Activated CD8-positive, alpha-beta T cell treated with anti-CD3 and anti-CD28 coated beads for 36 hours (primary cell): ENCODE results near the gene SLC7A11. TPM values are rescaled to one million over a fixed set of nuclear protein-coding genes. Genes with fewer than 3 reads are reported as not detected.

Source experiments
- ATAC-seq: fragments of 200-7000 bp; cut with Tn5 transposase; one replicate; pipeline ENCODE4 v1.10.0; 2021; ENCODE audit warnings: mild to moderate bottlenecking, moderate library complexity
- CTCF ChIA-PET: fragments of 350-600 bp; sonication (Branson Sonifier 250); formaldehyde crosslinking; loops from one replicate; lab custom pipeline; 2021; ENCODE audit warnings: antibody characterized with exemption; lab: Charles Lee
- POLR2A ChIA-PET: fragments of 350-600 bp; sonication (Branson Sonifier 250); formaldehyde crosslinking; loops from one replicate; lab custom pipeline; 2021; ENCODE audit warnings: antibody characterized with exemption; lab: Charles Lee
- DNase-seq: peaks from one replicate; pipeline ENCODE4 v3.0.0-alpha.2; 2020
- H3K27ac Mint-ChIP-seq: one replicate; pipeline ENCODE4 v1.8.0; 2021; ENCODE audit warnings: mild to moderate bottlenecking, mixed read lengths
- H3K27me3 Mint-ChIP-seq: one replicate; pipeline ENCODE4 v1.8.0; 2021; ENCODE audit warnings: mixed read lengths
- H3K36me3 Mint-ChIP-seq: one replicate; pipeline ENCODE4 v1.8.0; 2021; ENCODE audit warnings: low read depth, mixed read lengths
- H3K4me1 Mint-ChIP-seq: one replicate; pipeline ENCODE4 v1.8.0; 2021; ENCODE audit warnings: low read depth, mixed read lengths
- H3K4me3 Mint-ChIP-seq: one replicate; pipeline ENCODE4 v1.8.0; 2021; ENCODE audit warnings: mild to moderate bottlenecking, moderate library complexity, mixed read lengths
- H3K9me3 Mint-ChIP-seq: one replicate; pipeline ENCODE4 v1.8.0; 2021; ENCODE audit warnings: mixed read lengths
- intact Hi-C: fragments of 100-400 bp; cut with micrococcal nuclease; formaldehyde crosslinking; loops from one replicate; pipeline ENCODE4 v1.10.0; 2022
- total RNA-seq, 2 experiments: library from RNA; stranded (reverse); gene quantifications; one replicate each; pipeline ENCODE4 v1.2.3, GENCODE V29; 2021
- TF ChIP-seq, protein P1 (sequence below): fragments of 200-600 bp; IDR thresholded peaks from one replicate; pipeline ENCODE4 v1.8.0; 2022; ENCODE audit warnings: antibody characterized with exemption, mild to moderate bottlenecking

SLC7A11 gene
- total RNA-seq, 2 experiments from 2014 or later: 3.7 to 4.5 TPM

DNA sequence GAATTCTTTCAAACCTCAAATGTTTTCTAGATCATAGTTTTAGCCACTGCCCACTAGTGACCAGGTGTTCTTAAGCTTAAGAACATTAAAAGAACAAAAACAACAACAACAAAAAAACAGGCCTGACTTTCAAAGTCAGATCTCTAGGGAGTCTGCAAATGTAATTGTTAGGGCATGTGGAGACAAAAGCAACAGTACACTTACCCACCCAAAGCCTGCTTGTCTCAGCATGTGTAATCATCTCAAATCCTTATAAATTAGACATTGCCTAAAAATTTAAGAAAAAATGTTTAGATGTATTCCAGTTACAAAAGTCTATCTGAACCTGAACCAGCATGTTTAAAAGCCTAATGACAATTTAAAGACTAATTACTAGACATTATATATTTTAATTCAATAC is 79.9 kb downstream of the SLC7A11 start:
- no peak overlapping the region for H3K27ac Mint-ChIP-seq
- no peaks in the 10 kb centered on the region for H3K27me3 Mint-ChIP-seq
- no peaks in the 10 kb centered on the region for H3K9me3 Mint-ChIP-seq
- H3K4me3 Mint-ChIP-seq: no peak overlapping the region
- ATAC-seq (no peak), DNase-seq (no peak)
- intact Hi-C loops: no loop called here
- no peaks in the 10 kb centered on the region for H3K36me3 Mint-ChIP-seq
- H3K4me1 Mint-ChIP-seq: no peaks in the 10 kb centered on the region
- ChIA-PET CTCF (no interaction called here), POLR2A (no interaction called here)
- TF ChIP-seq, protein P1, sequence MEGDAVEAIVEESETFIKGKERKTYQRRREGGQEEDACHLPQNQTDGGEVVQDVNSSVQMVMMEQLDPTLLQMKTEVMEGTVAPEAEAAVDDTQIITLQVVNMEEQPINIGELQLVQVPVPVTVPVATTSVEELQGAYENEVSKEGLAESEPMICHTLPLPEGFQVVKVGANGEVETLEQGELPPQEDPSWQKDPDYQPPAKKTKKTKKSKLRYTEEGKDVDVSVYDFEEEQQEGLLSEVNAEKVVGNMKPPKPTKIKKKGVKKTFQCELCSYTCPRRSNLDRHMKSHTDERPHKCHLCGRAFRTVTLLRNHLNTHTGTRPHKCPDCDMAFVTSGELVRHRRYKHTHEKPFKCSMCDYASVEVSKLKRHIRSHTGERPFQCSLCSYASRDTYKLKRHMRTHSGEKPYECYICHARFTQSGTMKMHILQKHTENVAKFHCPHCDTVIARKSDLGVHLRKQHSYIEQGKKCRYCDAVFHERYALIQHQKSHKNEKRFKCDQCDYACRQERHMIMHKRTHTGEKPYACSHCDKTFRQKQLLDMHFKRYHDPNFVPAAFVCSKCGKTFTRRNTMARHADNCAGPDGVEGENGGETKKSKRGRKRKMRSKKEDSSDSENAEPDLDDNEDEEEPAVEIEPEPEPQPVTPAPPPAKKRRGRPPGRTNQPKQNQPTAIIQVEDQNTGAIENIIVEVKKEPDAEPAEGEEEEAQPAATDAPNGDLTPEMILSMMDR: no peak

DNA sequence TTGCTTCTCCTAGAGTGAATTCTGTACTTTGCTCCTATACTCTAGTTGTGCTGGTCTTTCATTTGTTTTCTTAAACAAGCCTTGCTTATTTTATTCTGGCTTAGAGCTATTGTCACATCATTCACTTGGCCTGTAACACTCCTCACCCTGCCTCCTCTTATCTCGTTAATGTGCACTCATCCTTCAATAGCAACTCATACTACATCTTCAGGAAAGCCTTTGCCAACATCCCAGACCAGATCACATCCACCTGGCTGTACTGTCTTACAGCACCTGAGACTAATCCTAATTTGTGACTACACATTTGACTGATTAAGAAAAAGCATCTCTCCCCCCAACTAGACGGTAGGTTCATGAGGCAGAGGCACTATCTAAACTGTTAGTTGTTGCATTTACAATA is 80.8 kb downstream of the SLC7A11 start:
- Mint-ChIP-seq H3K4me1 (no peaks in the 10 kb centered on the region), H3K27me3 (no peaks in the 10 kb centered on the region), H3K27ac (no peak overlapping the region), H3K36me3 (no peaks in the 10 kb centered on the region), H3K9me3 (no peaks in the 10 kb centered on the region), H3K4me3 (no peak overlapping the region)
- TF ChIP-seq, protein P1: no peak
- ATAC-seq: no peak
- intact Hi-C loops: no loop called here
- no peak for DNase-seq
- CTCF ChIA-PET: no interaction called here
- POLR2A ChIA-PET: no interaction called here

DNA sequence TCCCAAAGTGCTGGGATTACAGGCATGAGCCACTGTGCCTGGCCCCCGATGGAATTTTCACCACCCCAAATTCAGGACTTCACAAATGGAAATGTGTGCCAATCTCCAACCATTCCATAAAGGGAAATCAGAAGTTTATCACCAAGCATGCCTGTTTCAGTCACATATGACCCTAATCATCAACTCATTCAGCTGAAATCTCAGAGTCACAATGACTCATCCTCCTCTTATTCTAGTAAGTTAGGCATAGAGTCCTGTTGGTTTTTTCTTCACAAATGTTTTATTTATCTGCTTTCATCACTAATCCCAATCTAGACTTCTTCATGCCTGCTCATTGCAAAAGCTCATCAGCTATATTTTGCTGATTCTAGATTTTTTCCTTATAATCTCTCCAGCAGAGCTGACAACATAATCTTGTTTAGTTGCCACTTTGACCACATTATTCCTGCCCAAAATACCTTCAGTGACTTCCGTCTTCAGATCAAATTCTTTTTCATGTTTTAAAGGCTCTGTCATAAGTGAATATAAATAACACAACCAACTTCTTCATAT is 83.3 kb downstream of the SLC7A11 start:
- POLR2A ChIA-PET: no interaction called here
- Mint-ChIP-seq H3K4me3 (no peak overlapping the region), H3K27ac (no peak overlapping the region), H3K27me3 (no peaks in the 10 kb centered on the region), H3K9me3 (no peaks in the 10 kb centered on the region), H3K4me1 (no peaks in the 10 kb centered on the region), H3K36me3 (no peaks in the 10 kb centered on the region)
- TF ChIP-seq, protein P1: no peak
- ATAC-seq (no peak), DNase-seq (no peak)
- intact Hi-C loops: no loop called here
- CTCF ChIA-PET: no interaction called here

GRCh38 chr4:138140879-138141278 is 101.3 kb downstream of the SLC7A11 start:
- no peaks in the 10 kb centered on the region for H3K36me3 Mint-ChIP-seq
- intact Hi-C loops: no loop called here
- no peaks in the 10 kb centered on the region for H3K9me3 Mint-ChIP-seq
- H3K27ac Mint-ChIP-seq: no peak overlapping the region
- no peak overlapping the region for H3K4me3 Mint-ChIP-seq
- DNase-seq: no peak
- ChIA-PET CTCF (no interaction called here), POLR2A (no interaction called here)
- ATAC-seq: no peak
- H3K4me1 Mint-ChIP-seq: no peaks in the 10 kb centered on the region
- TF ChIP-seq, protein P1: no peak
- no peaks in the 10 kb centered on the region for H3K27me3 Mint-ChIP-seq

DNA sequence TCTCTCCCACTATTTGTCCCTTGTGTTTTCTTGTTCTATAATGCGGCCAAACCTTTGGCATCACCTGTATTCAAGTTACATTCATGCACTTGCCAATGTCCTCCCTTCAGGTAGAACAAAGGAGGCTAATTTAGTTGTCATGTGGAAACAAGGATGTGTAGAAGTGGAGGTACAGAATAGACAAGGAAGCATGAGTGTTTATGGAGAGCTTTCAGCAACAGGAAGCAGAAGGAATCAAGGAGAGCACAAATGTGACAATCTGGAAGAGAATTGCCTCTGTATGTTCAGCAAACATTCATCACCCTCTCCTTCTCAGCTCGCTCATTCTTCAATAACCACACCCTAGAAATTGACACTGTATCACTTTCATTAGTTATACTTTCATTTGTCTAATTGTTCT is 103.4 kb downstream of the SLC7A11 start:
- no peaks in the 10 kb centered on the region for H3K9me3 Mint-ChIP-seq
- no peaks in the 10 kb centered on the region for H3K4me1 Mint-ChIP-seq
- ChIA-PET POLR2A (no interaction called here), CTCF (no interaction called here)
- H3K36me3 Mint-ChIP-seq: no peaks in the 10 kb centered on the region
- H3K27ac Mint-ChIP-seq: no peak overlapping the region
- DNase-seq: no peak
- no peaks in the 10 kb centered on the region for H3K27me3 Mint-ChIP-seq
- H3K4me3 Mint-ChIP-seq: no peak overlapping the region
- no peak for ATAC-seq
- intact Hi-C loops: no loop called here
- TF ChIP-seq, protein P1: no peak
